Activated gamma-delta T cell treated with Interleukin-2 at 50 U/mL for 16 hours (primary cell): ENCODE measurements around the gene RNF223.
"Not testable (repeated sequence)": the region's sequence is repeated elsewhere in the genome, so short reads cannot be mapped to it uniquely, and the experiment has no call there.

ENCODE experiments used
- DNase-seq: peaks from one replicate; pipeline ENCODE4 v3.0.0-alpha.2; 2020

The RNF223 gene

DNA sequence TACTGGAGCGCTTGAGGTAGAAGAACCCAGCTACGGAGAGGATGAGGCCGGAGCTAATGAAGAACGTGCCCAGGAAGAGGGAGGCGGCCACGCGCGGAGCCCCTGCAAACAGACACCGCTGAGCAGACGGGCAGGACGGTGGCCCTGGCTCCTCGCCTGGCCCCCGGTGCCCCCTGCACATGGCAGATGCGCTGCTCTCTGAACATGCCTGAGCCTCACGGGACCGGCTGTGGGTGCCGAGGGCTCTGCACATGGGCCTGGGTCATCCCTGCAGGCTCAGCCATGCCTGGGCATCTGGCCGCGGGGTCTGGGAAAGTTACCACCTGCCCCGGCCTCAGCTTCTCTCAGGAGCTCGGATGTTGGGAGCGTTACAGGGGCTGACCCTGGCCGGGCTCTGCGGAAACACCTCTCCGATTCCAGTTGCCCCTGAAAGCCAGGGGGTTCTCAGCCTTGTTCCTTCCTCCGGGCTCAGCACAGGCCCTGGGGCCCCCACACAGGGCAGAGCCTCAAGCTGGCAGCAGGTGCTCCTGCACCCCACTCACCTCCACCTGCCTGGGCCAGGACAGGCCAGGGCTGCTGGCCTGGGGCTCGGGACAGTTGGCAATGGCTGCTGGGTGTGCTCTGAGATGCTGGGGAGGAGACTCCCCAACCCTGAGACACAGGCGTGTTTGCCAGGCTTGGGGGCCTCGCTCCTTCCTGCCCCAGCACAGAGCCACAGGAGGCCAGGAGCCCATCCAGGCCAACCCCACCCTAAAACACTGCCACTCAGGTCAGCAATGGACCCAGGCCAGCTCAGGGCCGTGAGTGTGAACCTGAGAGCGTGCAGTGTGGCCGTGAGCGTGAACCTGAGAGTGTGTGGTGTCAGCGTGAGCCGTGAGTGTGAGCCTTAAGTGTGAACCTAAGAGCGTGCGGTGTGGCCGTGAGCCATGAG, 12.1 kb upstream of the RNF223 start:
- no peak for DNase-seq

DNA sequence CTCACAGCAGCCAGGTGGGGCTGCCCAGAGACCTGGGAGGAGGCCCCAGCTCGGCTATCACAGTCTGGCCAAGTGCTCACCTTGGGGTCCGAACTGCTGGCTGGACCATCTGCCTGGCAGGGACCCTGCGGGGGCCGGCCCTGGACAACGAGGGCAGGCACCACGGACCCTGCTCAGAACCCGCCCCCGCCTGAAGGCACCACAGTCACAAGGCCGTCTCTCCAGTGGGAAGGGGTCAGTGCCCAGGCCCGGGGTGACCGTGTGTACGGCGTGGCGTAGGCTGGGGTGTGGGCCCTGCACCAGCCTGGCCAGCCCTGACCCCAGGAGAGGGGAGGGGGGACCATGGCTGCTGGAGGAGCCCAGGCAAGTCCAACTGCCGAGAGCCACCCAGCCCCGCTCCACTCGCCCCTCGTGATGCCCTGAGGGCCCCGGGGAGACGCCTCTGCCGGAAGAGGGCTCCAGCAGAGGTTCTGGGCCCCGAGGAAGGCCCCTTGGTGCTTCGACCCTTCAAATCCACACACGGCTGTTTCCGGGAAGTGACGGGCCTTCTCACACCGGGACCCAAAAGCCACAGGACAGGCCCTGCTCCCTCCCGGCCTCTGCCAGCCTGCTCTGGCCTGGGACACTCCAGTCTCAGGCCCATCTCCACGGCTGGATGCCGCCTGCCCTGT, 11.2 kb upstream of the RNF223 start:
- DNase-seq = no peak

DNA sequence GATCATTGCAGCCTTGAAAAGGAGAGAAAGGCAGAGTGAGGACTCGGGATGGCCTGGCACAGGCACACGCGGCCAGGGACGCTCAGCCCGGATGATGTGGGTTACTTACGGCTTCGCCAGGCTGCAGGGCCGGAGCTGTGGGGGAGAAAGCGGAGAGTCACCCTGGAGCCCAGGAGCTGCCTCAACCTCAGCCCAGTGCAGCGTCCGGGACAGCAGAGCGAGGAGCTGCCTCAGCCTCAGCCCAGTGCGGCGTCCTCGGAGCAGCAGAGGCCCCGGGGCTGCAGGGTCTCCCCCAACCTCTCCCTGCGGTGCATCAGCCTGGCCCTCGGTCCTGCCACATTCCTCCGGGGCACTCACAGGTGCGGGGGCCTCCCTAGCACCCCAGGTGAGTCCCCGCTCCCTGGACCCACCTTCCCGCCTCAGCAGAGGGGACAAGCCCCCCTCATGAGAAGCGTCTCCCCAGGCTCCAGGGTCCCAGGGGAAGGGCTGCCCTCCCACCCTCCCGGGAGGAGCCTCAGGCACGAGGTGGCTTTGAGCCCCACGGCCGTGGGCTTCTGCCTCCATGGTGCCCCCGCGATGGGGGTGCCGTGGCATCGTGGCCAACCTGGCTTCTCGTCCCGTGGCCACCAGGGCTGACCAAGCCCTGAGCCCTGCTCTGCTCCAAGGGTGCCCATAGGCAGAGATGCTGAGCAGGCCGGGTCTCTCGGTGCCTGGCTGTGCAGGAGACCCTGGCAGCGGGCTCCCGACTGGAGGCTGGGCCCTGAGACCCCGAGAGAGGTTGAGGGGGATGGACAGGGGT, 10.5 kb upstream of the RNF223 start:
- no peak for DNase-seq

- no peak for DNase-seq
Observed at GRCh38 chr1:1083416-1084371, 9.6 kb upstream of the RNF223 start.

GRCh38 chr1:1082776-1083415, 8.8 kb upstream of the RNF223 start:
- DNase-seq = no peak

- no peak for DNase-seq
Observed at GRCh38 chr1:1082239-1082775, 8.2 kb upstream of the RNF223 start.

DNA sequence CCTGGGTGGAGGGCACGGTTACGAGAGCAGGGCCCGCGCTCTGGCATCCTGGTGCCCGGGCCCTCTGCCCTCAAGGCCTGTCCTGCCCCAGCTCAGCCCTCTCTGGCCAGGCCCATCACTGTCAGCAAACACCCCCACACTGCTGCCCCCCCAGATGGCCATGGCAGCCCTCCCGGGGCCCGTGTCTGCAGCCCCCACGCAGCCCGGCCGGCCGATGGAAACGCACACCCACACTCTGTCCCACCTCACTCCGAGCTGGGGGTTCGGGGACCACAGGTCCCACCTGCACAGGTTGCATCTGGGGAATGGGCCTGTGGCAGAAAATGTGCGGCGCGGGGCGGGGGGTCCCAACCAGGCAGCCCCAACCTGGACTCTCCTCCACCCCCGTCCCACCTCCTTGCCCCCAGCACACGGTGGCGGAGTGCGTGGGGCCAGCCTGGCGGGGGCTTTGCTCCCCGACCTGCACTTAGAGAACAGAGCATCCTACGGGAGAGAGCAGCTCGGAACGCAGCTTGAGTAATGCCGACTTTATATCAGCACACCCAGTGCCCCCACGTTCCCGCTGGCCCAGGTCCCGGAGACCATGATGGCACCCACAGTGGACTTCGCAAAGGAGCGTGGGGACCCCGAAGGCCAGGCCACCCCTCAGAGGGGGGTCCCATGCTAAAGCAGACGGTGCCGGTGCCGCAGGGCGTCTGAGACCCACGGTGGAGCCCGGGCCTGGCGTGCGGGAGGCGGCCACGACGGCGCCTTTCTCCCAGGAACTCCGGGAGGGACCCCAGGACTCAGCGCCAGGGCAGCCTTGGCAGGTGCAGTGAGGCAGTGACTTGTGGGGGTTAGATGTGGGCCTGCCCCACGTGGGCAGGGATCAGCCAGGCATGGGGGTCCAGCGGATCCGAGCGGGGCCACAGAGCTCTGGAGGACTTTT, 7.5 kb upstream of the RNF223 start:
- DNase-seq = no peak

DNA sequence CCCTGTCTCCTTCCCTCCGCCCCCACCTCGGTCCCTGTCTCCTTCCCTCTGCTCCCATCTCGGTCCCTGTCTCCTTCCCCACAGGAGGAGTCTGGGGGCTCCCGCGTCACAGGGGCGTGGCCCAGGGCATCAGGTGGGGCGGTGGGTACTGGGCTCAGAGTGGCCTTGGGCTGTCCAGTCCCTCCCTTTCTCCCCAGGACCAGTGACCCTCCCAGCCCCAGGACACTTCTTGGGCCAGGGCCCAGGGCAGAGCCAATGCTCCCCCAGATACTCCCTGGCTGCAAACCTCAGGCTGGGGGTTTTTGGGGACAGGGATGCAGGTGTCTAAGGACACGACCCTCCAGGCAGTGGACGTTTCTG, 6.8 kb upstream of the RNF223 start:
- DNase-seq = no peak

GRCh38 chr1:1080122-1080757, 6.1 kb upstream of the RNF223 start:
- no peak for DNase-seq

GRCh38 chr1:1079408-1080121, 5.5 kb upstream of the RNF223 start:
- DNase-seq = no peak

GRCh38 chr1:1077396-1077795, 3.3 kb upstream of the RNF223 start:
- not testable (repeated sequence) for DNase-seq

GRCh38 chr1:1075148-1075935, 1.2 kb upstream of the RNF223 start:
- no peak for DNase-seq

GRCh38 chr1:1074631-1075147, 583 bp upstream of the RNF223 start:
- DNase-seq = no peak

- DNase-seq = no peak
Observed at GRCh38 chr1:1072849-1073742, 1.0 kb downstream of the RNF223 start.

DNA sequence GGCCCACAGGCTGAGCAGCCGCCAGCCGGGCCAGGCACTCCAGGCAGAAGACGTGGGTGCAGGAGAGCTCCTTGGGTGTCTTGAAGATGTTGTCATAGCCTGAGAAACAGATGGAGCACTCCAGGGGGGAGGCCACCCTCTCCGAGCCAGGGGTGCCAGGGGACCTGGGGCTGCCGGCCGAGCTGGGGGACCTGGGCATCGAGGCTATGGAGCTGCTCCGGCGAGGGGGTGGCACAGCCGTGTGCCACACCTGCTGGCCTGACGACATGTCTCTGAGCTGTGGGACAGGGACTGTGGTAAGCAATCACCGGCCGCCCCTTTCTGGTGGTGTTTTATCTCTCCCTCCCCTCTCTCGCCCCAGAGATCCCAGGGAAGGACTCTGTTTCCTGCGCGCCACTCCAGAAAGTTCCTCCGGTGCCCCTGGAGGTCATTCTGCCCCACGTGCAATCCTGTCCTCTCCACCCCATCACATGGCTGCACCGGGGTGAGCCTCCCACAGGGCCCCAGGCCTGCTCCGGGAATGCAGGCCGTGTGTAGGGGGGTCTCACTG, 1.7 kb downstream of the RNF223 start:
- no peak for DNase-seq

DNA sequence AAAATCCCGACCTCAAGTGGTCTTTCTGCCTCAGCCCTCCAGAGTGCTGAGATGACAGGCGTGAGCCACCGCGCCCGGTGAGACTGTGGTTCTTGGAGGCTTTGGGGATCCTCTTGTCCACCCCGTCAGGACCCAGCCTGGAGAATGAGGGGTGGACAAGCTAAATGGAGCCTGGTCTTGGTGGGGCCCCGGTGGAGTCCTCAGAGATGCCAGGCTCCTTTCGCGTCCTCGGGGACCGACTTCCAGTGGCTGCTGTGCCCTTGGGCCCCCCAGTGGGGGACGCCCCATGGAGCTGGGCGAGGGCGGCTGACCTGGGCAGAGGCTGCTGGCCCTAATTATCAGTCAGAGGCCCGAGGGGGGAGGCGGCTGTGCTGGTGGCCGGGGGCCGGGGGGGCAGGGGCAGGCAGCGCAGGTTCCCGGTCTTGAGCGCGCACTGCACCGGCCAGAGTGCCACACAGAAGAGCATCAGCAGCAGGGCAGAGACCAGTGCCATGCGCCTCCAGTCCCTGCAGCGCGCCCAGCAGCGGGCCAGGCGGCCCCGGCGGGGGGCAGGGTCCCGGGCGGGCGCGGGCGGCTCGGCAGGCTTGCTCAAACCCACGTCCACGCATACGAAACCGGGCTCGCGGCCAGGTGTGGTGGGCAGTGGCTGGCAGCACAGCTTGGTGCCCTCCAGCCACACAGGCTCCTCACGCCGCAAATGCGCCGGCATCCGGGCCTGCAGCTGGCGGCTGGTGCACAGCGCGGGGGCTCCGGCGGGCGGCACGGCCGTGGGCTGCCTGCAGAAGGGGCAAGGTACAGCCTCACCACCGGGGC, 2.4 kb downstream of the RNF223 start:
- no peak for DNase-seq
